B cell (primary cell): ENCODE measurements around the gene SGSM1. TPM values are rescaled to one million over a fixed set of nuclear protein-coding genes. Genes with fewer than 3 reads are reported as not detected.

Source experiments
- ATAC-seq: fragments of 200-7000 bp; cut with Tn5 transposase; one replicate; pipeline ENCODE4 v1.10.0; 2021; ENCODE audit warnings: low read depth, mild to moderate bottlenecking, moderate number of reproducible peaks, moderate library complexity
- CTCF ChIA-PET: fragments of 350-600 bp; sonication (Branson Sonifier 250); formaldehyde crosslinking; loops from one replicate; lab custom pipeline; 2021; ENCODE audit warnings: antibody characterized with exemption, inconsistent platforms; lab: Charles Lee
- POLR2A ChIA-PET: fragments of 350-600 bp; sonication (Branson Sonifier 250); formaldehyde crosslinking; loops from one replicate; lab custom pipeline; 2021; ENCODE audit warnings: antibody characterized with exemption; lab: Charles Lee
- DNase-seq: peaks from one replicate; pipeline ENCODE4 v3.0.0; 2013
- H2AFZ ChIP-seq: 2 replicates; pipeline ENCODE4 v1.6.1; 2012; ENCODE audit warnings: mild to moderate bottlenecking, low read depth, low read length; ENCODE audit not compliant: insufficient read depth, poor library complexity, severe bottlenecking
- H3K27ac ChIP-seq, 2 donors: 1 replicate in 1 of 2; 2 replicates in 1 of 2; pipeline ENCODE4 v1.5.1; 2012 to 2013; ENCODE audit warnings: low read length in 2 of 2, mild to moderate bottlenecking in 2 of 2, moderate library complexity in 1 of 2
- H3K27me3 ChIP-seq, 4 experiments: fragments of 200-600 bp in 1 of 4; sonication (generic) in 1 of 4; replicated peaks in 1 of 4; 1 replicate in 2 of 4; 2 replicates in 2 of 4; pipeline versions ENCODE4 v1.6.1 to v1.7.0; 2013 to 2016; ENCODE audit warnings: low read length in 3 of 4, mild to moderate bottlenecking in 2 of 4, mixed read lengths in 1 of 4, moderate library complexity in 1 of 4; ENCODE audit not compliant: insufficient read depth in 4 of 4, control insufficient read depth in 3 of 4; ENCODE audit errors: control extremely low read depth in 1 of 4
- H3K36me3 ChIP-seq, 2 experiments: replicated peaks in 1 of 2; 1 replicate in 1 of 2; 2 replicates in 1 of 2; pipeline versions ENCODE4 v1.6.1 to v1.7.1; 2013; ENCODE audit warnings: low read length in 1 of 2; ENCODE audit not compliant: insufficient read depth in 2 of 2, control insufficient read depth in 1 of 2; ENCODE audit errors: control extremely low read depth in 1 of 2, extremely low read depth in 1 of 2
- H3K4me1 ChIP-seq, 2 donors: fragments of 200-600 bp in 1 of 2; sonication (generic) in 1 of 2; 1 replicate in 1 of 2; 2 replicates in 1 of 2; pipeline versions ENCODE4 v1.5.1 to v1.6.1; 2013 to 2017; ENCODE audit warnings: low read length in 2 of 2; ENCODE audit not compliant: control insufficient read depth in 2 of 2, insufficient read depth in 2 of 2
- H3K4me2 ChIP-seq: replicated peaks from 2 replicates; pipeline ENCODE3; 2012; ENCODE audit warnings: mild to moderate bottlenecking, low read depth, low read length; ENCODE audit not compliant: poor library complexity, severe bottlenecking
- H3K4me3 ChIP-seq, 5 experiments: fragments of 200-600 bp in 1 of 5; sonication (generic) in 1 of 5; 1 replicate in 3 of 5; 2 replicates in 2 of 5; pipeline versions ENCODE4 v1.5.1 to v1.7.0; 2011 to 2016; ENCODE audit warnings: low read length in 4 of 5, mild to moderate bottlenecking in 4 of 5, low read depth in 2 of 5, control low read depth in 1 of 5, moderate library complexity in 1 of 5; ENCODE audit not compliant: insufficient read depth in 1 of 5; ENCODE audit errors: control extremely low read depth in 1 of 5, extremely low read depth in 1 of 5
- H3K79me2 ChIP-seq: fragments of 200-600 bp; sonication (generic); one replicate; pipeline ENCODE4 v1.6.0; 2016; ENCODE audit warnings: low read length; ENCODE audit not compliant: control insufficient read depth, insufficient read depth
- H3K9ac ChIP-seq: fragments of 200-600 bp; sonication (generic); 2 replicates; pipeline ENCODE4 v1.6.1; 2017; ENCODE audit warnings: mild to moderate bottlenecking, low read length, moderate library complexity
- H3K9me3 ChIP-seq, 3 donors: one replicate each; pipeline versions ENCODE4 v1.6.1 to v1.7.1; 2013; ENCODE audit warnings: low read length in 2 of 3; ENCODE audit not compliant: control insufficient read depth in 2 of 3, insufficient read depth in 1 of 3; ENCODE audit errors: control extremely low read depth in 1 of 3
- H4K20me1 ChIP-seq: 2 replicates; pipeline ENCODE4 v1.6.0; 2012; ENCODE audit warnings: mild to moderate bottlenecking, low read length; ENCODE audit not compliant: insufficient read depth, control insufficient read depth, poor library complexity, severe bottlenecking
- H3K27ac Mint-ChIP-seq: one replicate; pipeline ENCODE4 v1.8.0; 2021; ENCODE audit warnings: mixed read lengths
- H3K27me3 Mint-ChIP-seq: one replicate; pipeline ENCODE4 v1.8.0; 2021; ENCODE audit warnings: mixed read lengths
- H3K4me1 Mint-ChIP-seq: one replicate; pipeline ENCODE4 v1.8.0; 2021; ENCODE audit warnings: mixed read lengths
- H3K4me3 Mint-ChIP-seq: one replicate; pipeline ENCODE4 v1.8.0; 2021; ENCODE audit warnings: mixed read lengths
- H3K9me3 Mint-ChIP-seq: one replicate; pipeline ENCODE4 v1.8.0; 2022; ENCODE audit warnings: mixed read lengths; ENCODE audit not compliant: insufficient read depth
- CTCF ChIP-seq: fragments of 200-600 bp; IDR thresholded peaks from one replicate; pipeline ENCODE4 v1.8.0; 2022; ENCODE audit warnings: antibody characterized with exemption, mild to moderate bottlenecking
- EZH2 ChIP-seq: IDR thresholded peaks from 2 replicates; pipeline ENCODE4 v1.6.1; 2012; ENCODE audit warnings: borderline replicate concordance, low read depth, mild to moderate bottlenecking, moderate library complexity, low read length; ENCODE audit not compliant: insufficient read depth, poor library complexity, severe bottlenecking
- WGBS: methylation state at CpG from one replicate; pipeline ENCODE4 v1.1.5; 2013; ENCODE audit warnings: missing lambda C conversion rate; ENCODE audit not compliant: insufficient coverage; 5-methylcytosine and 5-hydroxymethylcytosine counted together
- intact Hi-C: fragments of 100-400 bp; cut with micrococcal nuclease; formaldehyde crosslinking; loops from one replicate; pipeline ENCODE4 v1.10.0; 2022
- polyA plus RNA-seq: library from polyadenylated mRNA; depleted of rRNA; stranded (reverse); fragments of >200 nt; gene quantifications from 2 replicates; pipeline ENCODE4 v1.2.3, GENCODE V29; 2012
- total RNA-seq, 2 donors: library from RNA; stranded (reverse); fragments of 120-200 nt in 1 of 2; gene quantifications; 1 replicate in 1 of 2; 2 replicates in 1 of 2; pipeline versions ENCODE4 v1.2.3 to v1.2.4, GENCODE V29; 2013 to 2022

SGSM1 gene
- total and polyA plus RNA-seq, 2 donors (not counting 1 experiment from before 2014, with no cell fraction given): 0.91 to 1.3 TPM

DNA sequence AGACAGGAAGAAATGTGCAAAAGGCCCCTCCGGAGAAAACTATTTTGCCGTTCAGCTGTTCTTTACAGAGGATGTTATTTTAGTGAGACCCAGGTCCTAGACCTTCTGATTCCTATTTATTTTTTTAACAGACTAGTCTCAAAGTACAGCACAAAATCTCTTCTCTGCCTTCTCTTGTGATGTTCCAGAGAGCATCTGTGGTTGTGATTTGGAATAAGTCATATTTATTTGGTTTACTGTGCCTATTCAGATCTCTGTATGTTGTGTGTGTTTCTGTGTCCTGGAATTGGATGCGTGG is 120.4 kb downstream of the SGSM1 start:
- ATAC-seq (no peak), DNase-seq (no peak)
- peaks cover 28% of the 10 kb centered on the region for H3K27me3 Mint-ChIP-seq
- Histone ChIP-seq H3K9me3 (peaks cover 0 to 4% (median 0%) of the 10 kb centered on the region in 3 donors), H4K20me1 (no peaks in the 10 kb centered on the region), H3K79me2 (no peaks in the 10 kb centered on the region), H2AFZ (no peak overlapping the region), H3K36me3 (no peaks in the 10 kb centered on the region), H3K4me1 (no peaks in the 10 kb centered on the region), H3K4me3 (no peak overlapping the region), H3K4me2 (no peak overlapping the region), H3K27ac (no peak overlapping the region), H3K9ac (no peak overlapping the region), H3K27me3 (peaks cover 0 to 4% (median 2%) of the 10 kb centered on the region in 4 experiments)
- H3K27ac Mint-ChIP-seq: no peak overlapping the region
- POLR2A ChIA-PET: no interaction called here
- no peak for TF ChIP-seq EZH2
- no peak for TF ChIP-seq CTCF
- no peaks in the 10 kb centered on the region for H3K9me3 Mint-ChIP-seq
- H3K4me1 Mint-ChIP-seq: no peaks in the 10 kb centered on the region
- no peak overlapping the region for H3K4me3 Mint-ChIP-seq
- CTCF ChIA-PET: no interaction called here
- no CpG with 5 or more reads among the region's 3 CpGs for WGBS
- intact Hi-C loops: no loop called here

DNA sequence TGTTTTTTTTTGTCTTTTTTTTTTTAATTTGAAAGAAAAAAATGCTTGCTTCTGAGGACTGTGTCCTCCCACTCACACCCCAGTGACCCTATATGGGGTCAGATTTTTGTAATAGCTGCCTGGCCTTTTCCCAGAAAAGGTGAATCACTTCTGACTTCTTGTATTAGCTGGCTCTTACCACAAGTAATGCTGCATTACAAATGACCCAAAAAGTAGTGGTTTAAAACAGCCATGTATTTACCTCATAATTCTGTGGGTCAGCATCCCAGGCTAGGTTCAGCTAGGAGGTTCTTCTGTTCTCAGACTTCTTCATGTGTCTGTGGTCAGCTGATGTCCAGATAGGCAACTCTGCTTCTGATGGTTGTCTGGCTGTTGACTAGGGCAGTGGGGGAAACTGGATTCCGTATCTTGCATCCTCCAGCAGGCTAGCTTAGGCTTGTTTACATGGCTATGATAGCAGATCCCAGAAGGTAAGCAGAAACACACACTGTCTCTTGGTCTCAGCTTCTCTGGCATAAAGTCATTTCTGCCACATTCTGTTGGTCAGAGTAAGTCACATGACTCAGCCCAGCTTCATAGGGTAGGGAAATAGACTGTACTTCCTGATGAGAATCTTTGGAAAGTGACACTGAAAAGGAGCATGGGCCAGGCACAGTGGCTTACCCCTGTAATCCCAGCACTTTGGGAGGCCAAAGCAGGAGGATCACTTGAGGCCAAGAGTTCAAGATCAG is 121.0 kb downstream of the SGSM1 start:
- no peak overlapping the region for H3K4me2 ChIP-seq
- ATAC-seq (no peak), DNase-seq (no peak)
- no peak overlapping the region for H3K27ac Mint-ChIP-seq
- no peaks in the 10 kb centered on the region for H3K79me2 ChIP-seq
- H3K4me3 Mint-ChIP-seq: no peak overlapping the region
- no peak overlapping the region for H2AFZ ChIP-seq
- TF ChIP-seq CTCF (no peak), EZH2 (no peak)
- peaks cover 0 to 4% (median 0%) of the 10 kb centered on the region in 3 donors for H3K9me3 ChIP-seq
- no peaks in the 10 kb centered on the region for H3K4me1 ChIP-seq
- no peaks in the 10 kb centered on the region for H3K9me3 Mint-ChIP-seq
- H3K27ac ChIP-seq: no peak overlapping the region
- H3K27me3 ChIP-seq: peaks cover 0 to 6% (median 2%) of the 10 kb centered on the region in 4 experiments
- intact Hi-C loops: no loop called here
- no peak overlapping the region for H3K4me3 ChIP-seq
- H3K27me3 Mint-ChIP-seq: peaks cover 32% of the 10 kb centered on the region
- H4K20me1 ChIP-seq: no peaks in the 10 kb centered on the region
- H3K36me3 ChIP-seq: no peaks in the 10 kb centered on the region
- ChIA-PET POLR2A (no interaction called here), CTCF (no interaction called here)
- no peak overlapping the region for H3K9ac ChIP-seq
- WGBS: 91% methylated on average over 1 of the region's 1 CpG
- no peaks in the 10 kb centered on the region for H3K4me1 Mint-ChIP-seq
